BJ (cell line): ENCODE results near the gene COL2A1. TPM values are rescaled to one million over a fixed set of nuclear protein-coding genes. Genes with fewer than 3 reads are reported as not detected.

Experiments
- CTCF ChIA-PET: fragments of 350-600 bp; formaldehyde crosslinking; extraction: SDS; loops from one replicate; lab custom pipeline; 2021; ENCODE audit warnings: antibody characterized with exemption, inconsistent platforms; lab: Yijun Ruan, JAX
- POLR2A ChIA-PET: fragments of 300-600 bp; sonication (Branson Sonifier 250); formaldehyde crosslinking; extraction: SDS; loops from one replicate; lab custom pipeline; 2021; ENCODE audit warnings: antibody characterized with exemption; lab: Charles Lee
- DNase-seq: peaks from one replicate; pipeline ENCODE4 v3.0.0-alpha.2; 2011; ENCODE audit warnings: low read depth
- H3K27me3 ChIP-seq: 2 replicates; pipeline ENCODE4 v1.6.0; 2011; ENCODE audit warnings: low read length; ENCODE audit not compliant: control insufficient read depth, insufficient read depth
- H3K36me3 ChIP-seq: 2 replicates; pipeline ENCODE4 v1.5.1; 2011; ENCODE audit warnings: low read length; ENCODE audit not compliant: control insufficient read depth, insufficient read depth
- H3K4me3 ChIP-seq: 2 replicates; pipeline ENCODE4 v1.5.1; 2011; ENCODE audit warnings: low read depth, mild to moderate bottlenecking, control low read depth, low read length
- CTCF ChIP-seq: IDR thresholded peaks from 2 replicates; pipeline ENCODE4 v1.5.1; 2011; ENCODE audit warnings: low read depth, mild to moderate bottlenecking, control low read depth, inconsistent platforms, low read length, moderate library complexity; ENCODE audit not compliant: insufficient read depth
- polyA plus RNA-seq: library from polyadenylated mRNA; depleted of rRNA; stranded (reverse); fragments of >200 nt; gene quantifications from 2 replicates; pipeline ENCODE4 v1.2.3, GENCODE V29; 2011

COL2A1 gene
- polyA plus RNA-seq, 1 experiment = not detected

GRCh38 chr12:47938594-47938993 is 65.7 kb downstream of the COL2A1 start:
- CTCF ChIA-PET = interaction anchor here (0.6 to 2.7 kb wide), 11 partner anchors 8 to 190 kb away, joined by 3 to 12 read pairs (median 3); partner anchors contain the start of gene VDR
- Histone ChIP-seq H3K4me3 (no peak overlapping the region), H3K36me3 (no peaks in the 10 kb centered on the region), H3K27me3 (no peaks in the 10 kb centered on the region)
- POLR2A ChIA-PET = no interaction called here
- DNase-seq = no peak
- TF ChIP-seq CTCF = no peak

- POLR2A ChIA-PET = no interaction called here
- CTCF ChIA-PET = interaction anchor here (0.6 to 2.7 kb wide), 12 partner anchors 8 to 876 kb away, joined by 3 to 12 read pairs (median 3); partner anchors contain the start of gene VDR
Measured at GRCh38 chr12:47938093-47938492, 66.2 kb downstream of the COL2A1 start.

GRCh38 chr12:47935184-47935583 is 69.1 kb downstream of the COL2A1 start:
- Histone ChIP-seq H3K27me3 (peaks cover 6% of the 10 kb centered on the region), H3K36me3 (no peaks in the 10 kb centered on the region), H3K4me3 (no peak overlapping the region)
- POLR2A ChIA-PET = interaction anchor here (0.5 kb wide), 1 partner anchor 801 kb away, joined by 3 read pairs; no protein-coding TSS in a partner anchor
- TF ChIP-seq CTCF = no peak
- peak; percentile 83 for DNase-seq
- CTCF ChIA-PET = interaction anchor here (0.6 to 3.1 kb wide), 12 partner anchors 9 to 233 kb away, joined by 3 to 17 read pairs (median 4); partner anchors contain the start of genes TMEM106C and VDR

More at GRCh38 chr12:47938093-47938492, 66.2 kb downstream of the COL2A1 start:
- TF ChIP-seq CTCF = no peak
- Histone ChIP-seq H3K36me3 (no peaks in the 10 kb centered on the region), H3K4me3 (no peak overlapping the region), H3K27me3 (no peaks in the 10 kb centered on the region)
- peak; percentile 20 for DNase-seq

- CTCF ChIA-PET = no interaction called here
- POLR2A ChIA-PET = no interaction called here
- no peak for DNase-seq
- Histone ChIP-seq H3K27me3 (peaks cover 27% of the 10 kb centered on the region), H3K36me3 (no peaks in the 10 kb centered on the region), H3K4me3 (no peak overlapping the region)
- TF ChIP-seq CTCF = no peak
Measured at GRCh38 chr12:47931187-47931586, 73.1 kb downstream of the COL2A1 start.

GRCh38 chr12:47930634-47931033 is 73.6 kb downstream of the COL2A1 start:
- ChIA-PET CTCF (interaction anchor here (1.3 kb wide), 1 partner anchor 13 kb away, joined by 3 read pairs; no protein-coding TSS in a partner anchor), POLR2A (no interaction called here)
- no peak for DNase-seq
- Histone ChIP-seq H3K36me3 (no peaks in the 10 kb centered on the region), H3K4me3 (no peak overlapping the region), H3K27me3 (peaks cover 30% of the 10 kb centered on the region)
- no peak for TF ChIP-seq CTCF
